ENCODE results near the gene CPM.

GRCh38 chr12:68945255-68945654 lies 12.3 kb upstream of the CPM start:
- TF ChIP-seq CTCF (IDR thresholded peaks at IDR 0.05) (no peak), POLR2A (IDR thresholded peaks at IDR 0.05) (no peak)
